ENCODE data around the gene TMEM144. TPM values are rescaled to one million over a fixed set of nuclear protein-coding genes. Genes with fewer than 3 reads are reported as not detected.
A peak's percentile ranks its signal among the peaks of the same experiment; 100 is the strongest.

The TMEM144 gene
- total and polyA plus RNA-seq, 2 experiments from 2014 or later = 1.6 to 2.4 TPM

DNA sequence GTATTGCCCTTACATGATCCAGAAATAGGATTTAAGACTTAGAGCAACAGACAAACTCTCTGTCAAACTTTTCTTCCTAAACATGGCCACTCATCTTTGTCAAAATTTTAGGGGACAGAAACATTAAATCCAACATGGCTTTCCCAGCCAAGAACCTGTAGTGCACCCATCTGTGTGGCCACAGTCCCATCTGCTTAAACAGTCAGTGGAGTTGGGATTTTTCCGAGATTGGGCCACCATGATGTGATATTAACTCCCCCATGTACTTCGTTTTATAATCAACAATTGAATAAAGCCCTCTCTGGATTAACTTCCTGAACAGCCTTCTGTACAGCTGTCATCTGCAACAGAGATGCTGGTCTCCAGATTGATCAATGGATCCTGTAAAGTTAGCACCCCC is 28.9 kb downstream of the TMEM144 start:
- no peaks in the 10 kb centered on the region for H3K27me3 ChIP-seq (replicated peaks; ENCODE audit: insufficient read depth)
- no peaks in the 10 kb centered on the region for H3K9me2 ChIP-seq (ENCODE audit: insufficient read depth)
- no peak overlapping the region for H3K4me3 ChIP-seq
- H3F3A ChIP-seq (ENCODE audit: insufficient read depth) = no peaks in the 10 kb centered on the region
- no peak overlapping the region for H3K9ac ChIP-seq
- no peaks in the 10 kb centered on the region for H3K79me2 ChIP-seq (ENCODE audit: insufficient read depth)
- DNase-seq = no peak
- TF ChIP-seq EZH2 (IDR thresholded peaks at IDR 0.05; ENCODE audit: insufficient read depth, poor library complexity, severe bottlenecking) (no peak), EZH2phosphoT487 (IDR thresholded peaks at IDR 0.05; ENCODE audit: insufficient read depth, low read depth) (no peak)
- no peaks in the 10 kb centered on the region for H3K9me3 ChIP-seq (ENCODE audit: low read depth)
- in situ Hi-C loops (cut with MboI) = no loop called here
- WGBS, 2 experiments (ENCODE audit: low coverage in 1 of 2, low lambda C conversion rate in 2 of 2, missing lambda C conversion rate in 2 of 2) = 78 to 79% methylated on average over 2 of the region's 2 CpGs
- no peak overlapping the region for H2AFZ ChIP-seq
- no peak overlapping the region for H3K27ac ChIP-seq
- no peaks in the 10 kb centered on the region for H4K20me1 ChIP-seq (ENCODE audit: insufficient read depth)
- H3K4me1 ChIP-seq (ENCODE audit: insufficient read depth) = no peaks in the 10 kb centered on the region
- H3K4me2 ChIP-seq (ENCODE audit: unreplicated experiment) = no peak overlapping the region
- H3K36me3 ChIP-seq (ENCODE audit: low read depth) = no peaks in the 10 kb centered on the region

DNA sequence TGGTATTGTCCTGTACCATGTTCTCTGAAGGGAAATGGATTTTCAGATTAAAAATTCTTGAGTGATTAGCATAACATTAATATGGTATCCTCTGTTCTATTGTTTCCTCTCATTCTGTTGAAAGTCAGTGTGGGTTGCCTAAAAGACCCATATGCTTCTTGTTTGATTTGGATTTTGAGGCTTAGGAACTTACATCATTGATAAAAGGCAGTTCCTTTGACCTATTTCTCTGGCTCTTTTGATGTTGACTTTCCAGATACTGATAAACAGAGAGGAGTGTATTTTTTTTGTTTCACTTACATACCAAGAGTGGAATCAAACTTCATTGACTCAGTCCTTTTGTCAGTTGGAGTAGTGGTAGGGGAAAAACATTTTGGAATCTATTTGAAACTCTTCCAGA is 32.8 kb downstream of the TMEM144 start:
- H3K27ac ChIP-seq = no peak overlapping the region
- no peaks in the 10 kb centered on the region for H3F3A ChIP-seq (ENCODE audit: insufficient read depth)
- H3K36me3 ChIP-seq (ENCODE audit: low read depth) = no peaks in the 10 kb centered on the region
- in situ Hi-C loops (cut with MboI) = no loop called here
- no peak overlapping the region for H3K9ac ChIP-seq
- H3K4me1 ChIP-seq (ENCODE audit: insufficient read depth) = no peaks in the 10 kb centered on the region
- no peaks in the 10 kb centered on the region for H3K79me2 ChIP-seq (ENCODE audit: insufficient read depth)
- no peak overlapping the region for H3K4me3 ChIP-seq
- H3K9me3 ChIP-seq (ENCODE audit: low read depth) = no peaks in the 10 kb centered on the region
- no peaks in the 10 kb centered on the region for H3K9me2 ChIP-seq (ENCODE audit: insufficient read depth)
- no peak for TF ChIP-seq EZH2phosphoT487 (IDR thresholded peaks at IDR 0.05; ENCODE audit: insufficient read depth, low read depth)
- TF ChIP-seq EZH2 (IDR thresholded peaks at IDR 0.05; ENCODE audit: insufficient read depth, poor library complexity, severe bottlenecking) = no peak
- no peaks in the 10 kb centered on the region for H3K27me3 ChIP-seq (replicated peaks; ENCODE audit: insufficient read depth)
- H3K4me2 ChIP-seq (ENCODE audit: unreplicated experiment) = no peak overlapping the region
- DNase-seq = no peak
- H4K20me1 ChIP-seq (ENCODE audit: insufficient read depth) = no peaks in the 10 kb centered on the region
- H2AFZ ChIP-seq = no peak overlapping the region

DNA sequence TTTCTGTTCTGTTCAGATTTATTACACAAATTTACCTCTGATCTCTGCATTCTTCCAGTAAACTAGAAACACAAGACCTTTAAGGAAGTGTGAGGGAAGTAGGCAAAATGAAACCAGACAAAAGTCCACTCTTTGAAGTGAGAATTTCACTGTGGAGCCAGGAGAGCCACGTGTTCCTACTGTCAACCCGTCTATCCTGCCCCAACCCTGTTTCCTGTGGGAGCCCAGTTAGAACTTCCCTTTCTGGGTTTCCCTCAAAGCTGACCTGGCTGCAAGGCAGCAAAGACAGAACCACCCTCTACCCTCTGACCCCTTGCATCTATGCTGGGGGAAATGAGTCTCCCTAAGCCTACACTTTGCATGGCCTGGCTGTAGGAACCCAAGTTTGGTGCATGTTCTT is 40.0 kb downstream of the TMEM144 start:
- no peaks in the 10 kb centered on the region for H3F3A ChIP-seq (ENCODE audit: insufficient read depth)
- TF ChIP-seq EZH2 (IDR thresholded peaks at IDR 0.05; ENCODE audit: insufficient read depth, poor library complexity, severe bottlenecking) (no peak), EZH2phosphoT487 (IDR thresholded peaks at IDR 0.05; ENCODE audit: insufficient read depth, low read depth) (no peak)
- H3K79me2 ChIP-seq (ENCODE audit: insufficient read depth) = no peaks in the 10 kb centered on the region
- 42 to 49% methylated on average over 2 of the region's 2 CpGs for WGBS, 2 experiments (ENCODE audit: low coverage in 1 of 2, low lambda C conversion rate in 2 of 2, missing lambda C conversion rate in 2 of 2)
- no peak overlapping the region for H3K4me3 ChIP-seq
- no peak overlapping the region for H3K27ac ChIP-seq
- no peak for DNase-seq
- H3K27me3 ChIP-seq (replicated peaks; ENCODE audit: insufficient read depth) = no peaks in the 10 kb centered on the region
- no peak overlapping the region for H3K4me2 ChIP-seq (ENCODE audit: unreplicated experiment)
- no peak overlapping the region for H2AFZ ChIP-seq
- no peak overlapping the region for H3K9ac ChIP-seq
- in situ Hi-C loops (cut with MboI) = no loop called here
- no peaks in the 10 kb centered on the region for H3K36me3 ChIP-seq (ENCODE audit: low read depth)
- H3K9me2 ChIP-seq (ENCODE audit: insufficient read depth) = no peaks in the 10 kb centered on the region
- H3K9me3 ChIP-seq (ENCODE audit: low read depth) = no peaks in the 10 kb centered on the region
- no peaks in the 10 kb centered on the region for H4K20me1 ChIP-seq (ENCODE audit: insufficient read depth)
- H3K4me1 ChIP-seq (ENCODE audit: insufficient read depth) = no peaks in the 10 kb centered on the region

DNA sequence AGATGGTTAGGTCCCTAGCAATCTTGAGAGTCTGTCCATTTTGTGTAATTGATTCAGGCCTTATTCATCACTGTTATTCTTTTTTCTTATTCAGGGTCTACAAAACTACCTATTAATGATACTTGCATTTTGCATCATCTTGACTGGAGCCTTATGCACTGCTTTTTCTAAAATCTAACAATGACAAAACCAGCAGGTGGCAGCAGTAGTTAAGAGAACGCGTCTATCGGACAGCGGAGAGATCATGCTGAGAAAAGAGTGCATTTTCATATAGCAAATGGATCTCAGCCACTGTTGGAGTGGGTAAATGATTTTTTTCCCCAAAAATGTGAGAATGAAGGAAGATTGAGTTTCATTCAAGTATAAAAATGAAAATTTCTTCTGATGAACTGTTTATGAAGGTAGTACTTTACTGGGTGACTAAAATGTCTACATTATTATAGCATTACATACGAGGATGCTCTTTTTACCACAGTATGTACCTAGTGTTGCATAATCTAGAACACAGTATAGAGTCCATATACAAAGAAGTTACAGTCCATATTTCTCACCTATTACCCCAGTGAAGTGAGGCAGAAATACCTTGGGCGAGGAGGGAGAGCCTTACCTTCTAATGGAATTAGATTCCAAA is 43.2 kb downstream of the TMEM144 start:
- Histone ChIP-seq H3K9me3 (ENCODE audit: low read depth) (no peaks in the 10 kb centered on the region), H2AFZ (0 out of 2 replicates have a peak overlapping the region, but pooled peaks have one; percentile 4)
- in situ Hi-C loops (cut with MboI) = no loop called here

DNA sequence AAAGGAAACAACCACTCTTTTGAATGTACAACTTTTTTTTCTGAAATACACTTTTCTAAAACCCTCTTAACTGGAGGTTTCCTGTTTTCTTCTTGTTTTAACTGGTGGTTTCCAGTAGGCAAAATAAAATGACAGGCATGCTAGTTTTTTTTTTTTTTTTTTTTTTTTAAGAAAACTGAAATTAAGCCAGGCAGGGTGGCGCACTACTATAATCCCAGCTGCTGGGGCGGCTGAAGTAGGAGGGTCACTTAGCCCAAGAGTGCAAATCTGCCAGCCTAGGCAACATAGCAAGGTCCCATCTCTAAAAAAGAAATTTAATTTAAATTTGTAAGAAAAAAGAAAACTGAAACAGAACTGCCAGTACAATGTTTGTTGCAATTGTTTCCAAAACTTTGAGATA is 44.0 kb downstream of the TMEM144 start:
- Histone ChIP-seq H3K27ac (no peak overlapping the region), H3K79me2 (ENCODE audit: insufficient read depth) (no peaks in the 10 kb centered on the region), H3K9me2 (ENCODE audit: insufficient read depth) (no peaks in the 10 kb centered on the region), H2AFZ (no peak overlapping the region), H4K20me1 (ENCODE audit: insufficient read depth) (no peaks in the 10 kb centered on the region), H3K4me2 (ENCODE audit: unreplicated experiment) (no peak overlapping the region), H3K9ac (no peak overlapping the region), H3K4me3 (no peak overlapping the region), H3K9me3 (ENCODE audit: low read depth) (no peaks in the 10 kb centered on the region), H3K4me1 (ENCODE audit: insufficient read depth) (no peaks in the 10 kb centered on the region), H3K27me3 (replicated peaks; ENCODE audit: insufficient read depth) (no peaks in the 10 kb centered on the region), H3K36me3 (ENCODE audit: low read depth) (no peaks in the 10 kb centered on the region), H3F3A (ENCODE audit: insufficient read depth) (no peaks in the 10 kb centered on the region)
- 93 to 97% methylated on average over 2 of the region's 2 CpGs for WGBS, 2 experiments (ENCODE audit: low coverage in 1 of 2, low lambda C conversion rate in 2 of 2, missing lambda C conversion rate in 2 of 2)
- no peak for TF ChIP-seq EZH2phosphoT487 (IDR thresholded peaks at IDR 0.05; ENCODE audit: insufficient read depth, low read depth)
- no peak for TF ChIP-seq EZH2 (IDR thresholded peaks at IDR 0.05; ENCODE audit: insufficient read depth, poor library complexity, severe bottlenecking)
- no peak for DNase-seq
- in situ Hi-C loops (cut with MboI) = no loop called here

More for the DNA sequence above, 43.2 kb downstream of the TMEM144 start:
- H3K4me3 ChIP-seq = no peak overlapping the region
- H3K27me3 ChIP-seq (replicated peaks; ENCODE audit: insufficient read depth) = no peaks in the 10 kb centered on the region
- H3F3A ChIP-seq (ENCODE audit: insufficient read depth) = no peaks in the 10 kb centered on the region
- H3K36me3 ChIP-seq (ENCODE audit: low read depth) = no peaks in the 10 kb centered on the region
- WGBS, 2 experiments (ENCODE audit: low coverage in 1 of 2, low lambda C conversion rate in 2 of 2, missing lambda C conversion rate in 2 of 2) = 31 to 33% methylated on average over 6 of the region's 6 CpGs
- peak; percentile 80 for DNase-seq
- TF ChIP-seq EZH2 (IDR thresholded peaks at IDR 0.05; ENCODE audit: insufficient read depth, poor library complexity, severe bottlenecking) (no peak), EZH2phosphoT487 (IDR thresholded peaks at IDR 0.05; ENCODE audit: insufficient read depth, low read depth) (no peak)
- no peaks in the 10 kb centered on the region for H3K4me1 ChIP-seq (ENCODE audit: insufficient read depth)
- no peaks in the 10 kb centered on the region for H4K20me1 ChIP-seq (ENCODE audit: insufficient read depth)
- no peaks in the 10 kb centered on the region for H3K79me2 ChIP-seq (ENCODE audit: insufficient read depth)
- no peaks in the 10 kb centered on the region for H3K9me2 ChIP-seq (ENCODE audit: insufficient read depth)
- no peak overlapping the region for H3K9ac ChIP-seq
- no peak overlapping the region for H3K27ac ChIP-seq
- no peak overlapping the region for H3K4me2 ChIP-seq (ENCODE audit: unreplicated experiment)

Measured in GM23248 (cell line).